PC-3 (cell line): ENCODE data around the gene POGLUT3. TPM values are rescaled to one million over a fixed set of nuclear protein-coding genes. Genes with fewer than 3 reads are reported as not detected.

ENCODE experiments used
- ATAC-seq: fragments of 200-7000 bp; cut with Tn5 transposase; 2 replicates; pipeline ENCODE4 v1.9.1; 2020; ENCODE audit warnings: mild to moderate bottlenecking, moderate library complexity
- BruUV-seq: library from RNA; stranded (reverse); fragments of 400-500 nt; replicated peaks from 2 replicates; lab custom pipeline; 2021; lab: Mats Ljungman, UMichigan
- CTCF ChIA-PET: fragments of 300-600 bp; sonication (Branson Sonifier 250); formaldehyde crosslinking; loops from one replicate; lab custom pipeline; 2022; ENCODE audit warnings: antibody characterized with exemption; lab: Charles Lee
- POLR2A ChIA-PET: fragments of 300-600 bp; sonication (Branson Sonifier 250); formaldehyde crosslinking; loops from one replicate; lab custom pipeline; 2022; ENCODE audit warnings: antibody characterized with exemption; ENCODE audit not compliant: unreplicated experiment; lab: Charles Lee
- DNase-seq: peaks from one replicate; pipeline ENCODE4 v3.0.0-alpha.2; 2015
- H2AFZ ChIP-seq: fragments of 300-600 bp; sonication (generic); 2 replicates; pipeline ENCODE4 v1.6.0; 2016; ENCODE audit warnings: antibody characterized with exemption, low read length
- H3F3A ChIP-seq: fragments of 300-600 bp; sonication (generic); one replicate; pipeline ENCODE4 v1.6.0; 2017; ENCODE audit warnings: antibody characterized with exemption, low read length, control low read depth, mild to moderate bottlenecking; ENCODE audit not compliant: unreplicated experiment
- H3K27ac ChIP-seq: fragments of 300-600 bp; sonication (generic); 2 replicates; pipeline ENCODE4 v1.5.1; 2016; ENCODE audit warnings: mild to moderate bottlenecking, low read length
- H3K27me3 ChIP-seq: fragments of 300-600 bp; sonication (generic); 2 replicates; pipeline ENCODE4 v1.6.1; 2016; ENCODE audit warnings: low read length, mixed read lengths
- H3K36me3 ChIP-seq: fragments of 300-600 bp; sonication (generic); 2 replicates; pipeline ENCODE4 v1.6.1; 2016; ENCODE audit warnings: low read depth, mixed run types, low read length, mixed read lengths
- H3K4me1 ChIP-seq: fragments of 300-600 bp; sonication (generic); 2 replicates; pipeline ENCODE4 v1.5.1; 2016; ENCODE audit warnings: low read length; ENCODE audit not compliant: insufficient read depth
- H3K4me2 ChIP-seq: fragments of 300-600 bp; sonication (generic); 2 replicates; pipeline ENCODE4 v1.6.0; 2016; ENCODE audit warnings: low read length
- H3K4me3 ChIP-seq: fragments of 300-600 bp; sonication (generic); 2 replicates; pipeline ENCODE4 v1.5.1; 2016; ENCODE audit warnings: mild to moderate bottlenecking, low read length, mixed read lengths
- H3K79me2 ChIP-seq: fragments of 300-600 bp; sonication (generic); 2 replicates; pipeline ENCODE4 v1.6.1; 2017; ENCODE audit warnings: low read length, mixed read lengths
- H3K9ac ChIP-seq: fragments of 300-600 bp; sonication (generic); 2 replicates; pipeline ENCODE4 v1.6.0; 2016; ENCODE audit warnings: mild to moderate bottlenecking, low read length
- H3K9me2 ChIP-seq: fragments of 300-600 bp; sonication (generic); replicated peaks from 2 replicates; pipeline ENCODE4 v1.6.1; 2016; ENCODE audit warnings: mixed run types, low read length, mixed read lengths
- H3K9me3 ChIP-seq: fragments of 300-600 bp; sonication (generic); 2 replicates; pipeline ENCODE4 v1.6.1; 2016; ENCODE audit warnings: low read length, mixed read lengths
- H4K20me1 ChIP-seq: fragments of 300-600 bp; sonication (generic); 2 replicates; pipeline ENCODE4 v1.6.1; 2016; ENCODE audit warnings: low read length, mixed read lengths
- CTCF ChIP-seq: fragments of 300-600 bp; sonication (generic); conservative IDR thresholded peaks from 2 replicates; pipeline ENCODE4 v1.5.1; 2017; ENCODE audit warnings: antibody characterized with exemption, low read depth, mild to moderate bottlenecking, low read length
- EZH2 ChIP-seq: fragments of 300-600 bp; sonication (generic); IDR thresholded peaks from one replicate; pipeline ENCODE4 v1.6.1; 2017; ENCODE audit warnings: antibody characterized with exemption, mild to moderate bottlenecking, low read length; ENCODE audit not compliant: unreplicated experiment
- EZH2phosphoT487 ChIP-seq: fragments of 300-600 bp; sonication (generic); IDR thresholded peaks from 2 replicates; pipeline ENCODE4 v1.6.1; 2018; ENCODE audit warnings: mild to moderate bottlenecking, antibody characterized with exemption, low read length, borderline replicate concordance
- intact Hi-C: fragments of 100-400 bp; cut with micrococcal nuclease; formaldehyde crosslinking; loops from 2 replicates; pipeline ENCODE4 v1.9.0; 2023
- total RNA-seq: library from RNA; depleted of rRNA; stranded (reverse); fragments of >200 nt; gene quantifications from 2 replicates; pipeline ENCODE4 v1.2.3, GENCODE V29; 2014

Gene POGLUT3
- total RNA-seq, 1 experiment from 2014 or later = 36.2 TPM

- no peak for ATAC-seq
- Histone ChIP-seq H3F3A (no peaks in the 10 kb centered on the region), H4K20me1 (no peaks in the 10 kb centered on the region), H3K36me3 (peaks cover 8% of the 10 kb centered on the region), H3K9me2 (no peaks in the 10 kb centered on the region), H3K27me3 (no peaks in the 10 kb centered on the region), H3K27ac (no peak overlapping the region), H3K79me2 (no peaks in the 10 kb centered on the region), H3K4me3 (no peak overlapping the region), H3K4me2 (no peak overlapping the region), H3K4me1 (no peaks in the 10 kb centered on the region), H3K9me3 (no peaks in the 10 kb centered on the region), H3K9ac (no peak overlapping the region), H2AFZ (no peak overlapping the region)
- no peak for DNase-seq
- ChIA-PET POLR2A (no interaction called here), CTCF (no interaction called here)
- intact Hi-C loops = no loop called here
- TF ChIP-seq EZH2phosphoT487 = no peak
- TF ChIP-seq CTCF = no peak
- TF ChIP-seq EZH2 = no peak
- BruUV-seq = no TSS peak
Measured at GRCh38 chr11:108527382-108527781, 29.2 kb upstream of the POGLUT3 start.

GRCh38 chr11:108525161-108525560 is 27.0 kb upstream of the POGLUT3 start:
- Histone ChIP-seq H3K4me3 (no peak overlapping the region), H3K27me3 (no peaks in the 10 kb centered on the region), H3K4me1 (no peaks in the 10 kb centered on the region), H3K9ac (no peak overlapping the region), H3K9me3 (no peaks in the 10 kb centered on the region), H3K36me3 (peaks cover 8% of the 10 kb centered on the region), H3F3A (no peaks in the 10 kb centered on the region), H2AFZ (no peak overlapping the region), H4K20me1 (no peaks in the 10 kb centered on the region), H3K79me2 (no peaks in the 10 kb centered on the region), H3K9me2 (no peaks in the 10 kb centered on the region), H3K27ac (no peak overlapping the region), H3K4me2 (no peak overlapping the region)
- no peak for ATAC-seq
- no TSS peak for BruUV-seq
- intact Hi-C loops = no loop called here
- ChIA-PET POLR2A (no interaction called here), CTCF (no interaction called here)
- TF ChIP-seq CTCF (no peak), EZH2phosphoT487 (no peak), EZH2 (no peak)
- DNase-seq = no peak

- Histone ChIP-seq H4K20me1 (no peaks in the 10 kb centered on the region), H3K36me3 (peaks cover 8% of the 10 kb centered on the region), H3K79me2 (no peaks in the 10 kb centered on the region), H3K27me3 (no peaks in the 10 kb centered on the region), H3K9me3 (no peaks in the 10 kb centered on the region), H3K27ac (no peak overlapping the region), H3K4me3 (no peak overlapping the region), H3K4me1 (no peaks in the 10 kb centered on the region), H2AFZ (no peak overlapping the region), H3F3A (no peaks in the 10 kb centered on the region), H3K4me2 (no peak overlapping the region), H3K9me2 (no peaks in the 10 kb centered on the region), H3K9ac (no peak overlapping the region)
- intact Hi-C loops = no loop called here
- no peak for TF ChIP-seq EZH2phosphoT487
- no peak for TF ChIP-seq CTCF
- no peak for TF ChIP-seq EZH2
- ChIA-PET POLR2A (interaction anchor here (0.6 kb wide), 1 partner anchor 21 kb away, joined by 4 read pairs; no protein-coding TSS in a partner anchor), CTCF (no interaction called here)
- BruUV-seq = no TSS peak
- DNase-seq (peak; percentile 41), ATAC-seq (peak; percentile 59)
Measured at GRCh38 chr11:108524422-108524821, 26.2 kb upstream of the POGLUT3 start.
